ENCODE results near the gene MYD88.

DNA sequence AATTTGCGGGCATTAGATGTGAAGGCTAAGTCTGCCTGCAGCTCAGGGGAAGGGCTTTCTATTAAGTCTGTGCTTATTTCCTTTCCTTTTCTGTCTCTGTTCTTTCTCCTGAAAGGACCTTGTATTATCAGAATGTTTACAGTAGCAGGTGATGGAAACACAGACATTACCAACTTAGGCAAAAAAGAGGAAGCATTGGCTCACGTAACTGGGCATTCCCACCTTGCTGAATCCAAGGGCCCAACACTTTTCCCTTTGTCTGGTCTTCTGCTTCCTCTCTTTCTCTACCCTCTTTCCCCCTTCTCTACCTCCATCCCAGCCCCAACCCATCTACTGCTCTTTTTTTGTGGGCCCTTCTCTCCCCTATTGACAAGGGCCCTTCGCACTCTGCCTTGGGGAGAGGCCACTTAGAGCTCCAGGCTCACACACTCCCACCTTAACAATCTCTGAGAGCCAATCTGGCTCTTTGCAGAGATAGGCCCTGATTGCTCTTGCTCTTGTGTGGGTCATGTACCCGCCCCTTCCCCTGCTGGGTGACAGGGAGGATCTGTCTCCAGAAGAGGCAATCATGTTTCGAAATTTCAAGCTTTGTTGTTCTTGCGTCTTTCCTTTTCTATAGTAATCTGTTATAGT lies 36.5 kb upstream of the MYD88 start:
- TF ChIP-seq CTCF (conservative IDR thresholded peaks at IDR 0.05; ENCODE audit: low read length) (no peak), EZH2phosphoT487 (IDR thresholded peaks at IDR 0.05; ENCODE audit: borderline replicate concordance, low read depth, low read length) (no peak)
